ENCODE data around the gene MST1. TPM values are rescaled to one million over a fixed set of nuclear protein-coding genes. Genes with fewer than 3 reads are reported as not detected.

MST1 gene
- total and polyA plus RNA-seq, 2 of the 4 experiments (the other 2 are of a cell fraction): 1.3 to 13.0 TPM

- Histone ChIP-seq H4K5ac (ENCODE audit: low read depth, low read length) (peak within 1 kb of the TSS; percentile 70), H3K9me1 (ENCODE audit: insufficient read depth, low read length) (peaks cover 5% of the 10 kb centered on the region; the same call in 1 of the 2 replicates), H2BK15ac (ENCODE audit: low read depth, low read length) (no peak within 1 kb of the TSS), H4K20me1 (ENCODE audit: insufficient read depth, low read length) (peaks cover 29% of the 10 kb centered on the region), H3K36me3 (ENCODE audit: control insufficient read depth, insufficient read depth, low read length) (peaks cover 45% of the 10 kb centered on the region), H3K27me3 (ENCODE audit: control insufficient read depth, insufficient read depth, low read length) (no peaks in the 10 kb centered on the region), H2AFZ (replicated peaks; ENCODE audit: low read length, poor library complexity) (peak within 1 kb of the TSS; percentile 99), H2AK5ac (ENCODE audit: low read depth, low read length) (peak within 1 kb of the TSS; percentile 98), H3K4me3 (ENCODE audit: insufficient read depth, low read depth, low read length) (peak within 1 kb of the TSS; percentile 85), H3K23ac (ENCODE audit: low read depth, low read length) (peak within 1 kb of the TSS; percentile 76), H3K9me3 (ENCODE audit: control insufficient read depth, insufficient read depth, low read length) (no peaks in the 10 kb centered on the region), H2BK20ac (ENCODE audit: low read depth, low read length) (no peak within 1 kb of the TSS), H2BK120ac (ENCODE audit: low read depth, low read length) (peak within 1 kb of the TSS; percentile 32), H3K79me1 (ENCODE audit: low read depth in 1 of 2, low read length in 2 of 2) (peaks cover 15 to 43% of the 10 kb centered on the region in 2 experiments; a peak in 3 of 4 replicates), H3K56ac (ENCODE audit: extremely low read depth, insufficient read depth, low read length) (peak within 1 kb of the TSS; percentile 82), H3K4ac (ENCODE audit: low read depth, low read length) (peak within 1 kb of the TSS; percentile 88), H2BK5ac (ENCODE audit: low read depth, low read length, poor library complexity, severe bottlenecking) (peak within 1 kb of the TSS; percentile 82), H3K9ac (ENCODE audit: low read depth, low read length) (peak within 1 kb of the TSS; percentile 91), H3K18ac (ENCODE audit: low read depth, low read length) (no peak within 1 kb of the TSS), H3K4me2 (ENCODE audit: low read depth, low read length) (peak within 1 kb of the TSS; percentile 96), H3K4me1 (ENCODE audit: control insufficient read depth, insufficient read depth, low read length) (peaks cover 14% of the 10 kb centered on the region), H2AK9ac (replicated peaks; ENCODE audit: low read depth, low read length, poor library complexity) (peak within 1 kb of the TSS; percentile 100), H4K91ac (ENCODE audit: insufficient read depth, low read depth, low read length) (peak within 1 kb of the TSS; percentile 93), H4K8ac (ENCODE audit: low read depth in 2 of 2, low read length in 2 of 2) (peak within 1 kb of the TSS; percentile 95 to 96), H3K14ac (replicated peaks; ENCODE audit: low read depth, low read length) (peak within 1 kb of the TSS; percentile 93), H3K27ac (ENCODE audit: insufficient read depth, low read length) (peak within 1 kb of the TSS; percentile 88)
- dilution Hi-C loops (cut with HindIII; ENCODE audit: low sequenced_read_pairs, unreplicated experiment): no loop called here
- BruUV-seq (replicated peaks): no TSS peak
- intact Hi-C loops (cut with micrococcal nuclease): no loop called here
- POLR2A ChIA-PET (ENCODE audit: unreplicated experiment): no interaction called here
- ATAC-seq (ENCODE audit: low read depth): peak; percentile 85
- 0% methylated on average over 59 of the region's 102 CpGs; no CpG with 5 or more reads in 1 of the 2 experiments for WGBS, 2 experiments (ENCODE audit: extremely low coverage in 2 of 2, insufficient read length in 1 of 2)
- TF ChIP-seq MAZ (IDR thresholded peaks at IDR 0.05; ENCODE audit: borderline replicate concordance, low read depth, low read length) (peak; percentile 36; the same call in 1 of the 2 replicates), SMC3 (IDR thresholded peaks at IDR 0.05; ENCODE audit: low read depth, low read length) (no peak), POLR2A (IDR thresholded peaks at IDR 0.05; ENCODE audit: low read depth, low read length) (peak; percentile 82), MAFK (IDR thresholded peaks at IDR 0.05; ENCODE audit: low read depth, low read length) (no peak), MXI1 (IDR thresholded peaks at IDR 0.05; ENCODE audit: borderline replicate concordance, low read depth, low read length) (no peak; the same call in 1 of the 2 replicates), RFX5 (IDR thresholded peaks at IDR 0.05; ENCODE audit: low read depth, low read length) (peak; percentile 73), USF2 (IDR thresholded peaks at IDR 0.05; ENCODE audit: low read depth, low read length) (peak; percentile 68)
- in situ Hi-C loops (cut with MboI; ENCODE audit: low sequenced_read_pairs): no loop called here
- CTCF ChIA-PET: no interaction called here
- DNase-seq: peak; percentile 95
These were observed 34.6 kb upstream of the MST1 start, which contains the start of gene GMPPB for GRCh38 chr3:49723628-49724551. Gene GMPPB, minus strand, starts transcription at chr3:49723951. Its CDS starts 225 bp downstream, at chr3:49723726.
